ENCODE results near the gene ZNF594.
"Not testable (repeated sequence)": the region's sequence is repeated elsewhere in the genome, so short reads cannot be mapped to it uniquely, and the experiment has no call there.

The ZNF594 gene

GRCh38 chr17:5179003-5179402, 12.7 kb downstream of the ZNF594 start:
- Histone ChIP-seq H3K9me3 (peaks cover 52% of the 10 kb centered on the region), H3K4me3 (ENCODE audit: low read depth in 1 of 2, low read length in 1 of 2) (no peak overlapping the region), H3K27me3 (no peaks in the 10 kb centered on the region), H3K4me1 (ENCODE audit: control insufficient read depth in 1 of 2, insufficient read depth in 1 of 2, low read depth in 1 of 2, low read length in 1 of 2) (peaks cover 0 to 4% of the 10 kb centered on the region in 2 experiments), H3K27ac (no peak overlapping the region), H3K36me3 (no peaks in the 10 kb centered on the region)
- TF ChIP-seq CTCF (IDR thresholded peaks at IDR 0.05) = no peak

DNA sequence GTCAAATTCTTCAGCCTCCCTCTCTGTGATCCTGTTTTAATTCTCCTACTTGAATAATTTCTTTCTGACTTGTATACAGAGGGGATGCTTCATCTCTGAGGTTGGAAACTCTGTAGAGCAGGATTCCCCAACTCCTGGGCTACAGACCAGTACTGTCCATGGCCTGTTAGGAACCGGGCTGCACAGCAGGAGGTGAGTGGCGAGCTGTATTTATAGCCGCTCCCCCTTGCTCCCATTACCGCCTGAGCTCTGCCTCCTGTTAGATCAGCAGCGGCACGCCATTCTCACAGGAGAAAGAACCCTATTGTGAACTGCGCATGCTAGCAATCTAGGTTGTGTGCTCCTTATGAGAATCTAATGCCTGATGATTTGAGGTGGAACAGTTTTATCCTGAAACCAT, 16.6 kb downstream of the ZNF594 start:
- H3K27ac ChIP-seq; H3K27me3 ChIP-seq; H3K36me3 ChIP-seq; H3K4me1 ChIP-seq (ENCODE audit: control insufficient read depth in 1 of 2, insufficient read depth in 1 of 2, low read depth in 1 of 2, low read length in 1 of 2); H3K4me3 ChIP-seq (ENCODE audit: low read depth in 1 of 2, low read length in 1 of 2): not testable (repeated sequence)
- peaks cover 16% of the 10 kb centered on the region for H3K9me3 ChIP-seq

DNA sequence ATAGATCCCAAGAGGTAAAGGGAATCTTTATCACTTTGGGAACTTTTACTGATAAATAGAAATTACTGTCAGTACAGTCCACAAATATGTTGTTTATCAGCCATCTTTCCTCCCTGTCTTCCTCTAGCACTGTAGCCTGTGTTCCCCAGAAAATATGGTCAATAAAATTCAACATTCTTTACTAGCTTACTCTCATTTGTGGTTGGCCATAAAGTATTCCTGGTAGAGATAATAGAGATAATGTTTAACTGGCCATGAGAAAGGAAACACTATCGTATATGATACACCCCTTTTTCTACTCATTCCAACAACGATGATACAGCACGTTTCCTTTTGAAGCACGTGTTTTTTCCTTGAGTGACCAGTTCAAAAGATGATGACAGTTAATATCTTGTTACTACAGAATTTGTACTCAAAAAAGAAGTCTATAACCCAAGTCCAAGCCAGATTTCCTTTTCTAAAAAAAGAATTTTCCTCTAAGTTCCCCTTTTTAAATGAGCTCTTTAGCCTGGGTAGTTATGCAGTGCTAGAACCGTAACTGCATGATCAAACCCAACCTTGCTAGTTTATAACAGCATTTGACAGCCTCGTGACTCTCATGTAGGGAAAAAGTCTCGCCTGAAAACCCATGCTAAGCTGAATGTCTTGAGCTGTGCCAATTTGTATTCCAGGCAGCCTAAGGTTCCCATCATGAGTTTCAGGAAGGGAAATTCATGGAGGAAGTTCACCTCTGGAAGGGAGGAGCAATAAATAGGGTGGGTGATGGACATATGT, 25.7 kb downstream of the ZNF594 start:
- not testable (repeated sequence) for H3K27ac ChIP-seq; H3K36me3 ChIP-seq; H3K9me3 ChIP-seq; H3K4me3 ChIP-seq (ENCODE audit: low read depth in 1 of 2, low read length in 1 of 2); H3K27me3 ChIP-seq
- H3K4me1 ChIP-seq (ENCODE audit: control insufficient read depth in 1 of 2, insufficient read depth in 1 of 2, low read depth in 1 of 2, low read length in 1 of 2) = peaks cover 8 to 22% of the 10 kb centered on the region in 2 experiments

DNA sequence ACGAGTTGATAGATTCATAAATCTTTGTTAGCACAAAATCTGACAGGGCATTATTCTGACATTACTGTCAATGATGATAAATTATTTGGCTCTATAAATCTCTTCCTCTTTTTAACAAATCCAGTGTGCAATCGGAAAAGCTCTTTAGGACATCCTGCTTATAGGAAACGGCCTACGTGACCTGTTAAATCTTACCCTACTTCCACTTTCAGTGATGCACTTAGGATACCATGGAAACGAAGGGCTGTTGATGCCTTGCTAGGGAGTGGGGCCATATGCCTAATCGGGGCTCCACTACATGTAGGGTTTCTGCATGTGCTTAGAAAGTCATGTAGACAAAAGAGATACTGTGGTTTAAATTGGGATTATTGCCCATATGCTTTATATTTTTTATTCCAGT, 27.2 kb downstream of the ZNF594 start:
- Histone ChIP-seq H3K4me1 (ENCODE audit: control insufficient read depth in 1 of 2, insufficient read depth in 1 of 2, low read depth in 1 of 2, low read length in 1 of 2) (peaks cover 8 to 22% of the 10 kb centered on the region in 2 experiments), H3K27ac (no peak overlapping the region), H3K27me3 (no peaks in the 10 kb centered on the region), H3K9me3 (no peaks in the 10 kb centered on the region), H3K36me3 (no peaks in the 10 kb centered on the region), H3K4me3 (ENCODE audit: low read depth in 1 of 2, low read length in 1 of 2) (no peak overlapping the region)
- no peak for TF ChIP-seq CTCF (IDR thresholded peaks at IDR 0.05)

DNA sequence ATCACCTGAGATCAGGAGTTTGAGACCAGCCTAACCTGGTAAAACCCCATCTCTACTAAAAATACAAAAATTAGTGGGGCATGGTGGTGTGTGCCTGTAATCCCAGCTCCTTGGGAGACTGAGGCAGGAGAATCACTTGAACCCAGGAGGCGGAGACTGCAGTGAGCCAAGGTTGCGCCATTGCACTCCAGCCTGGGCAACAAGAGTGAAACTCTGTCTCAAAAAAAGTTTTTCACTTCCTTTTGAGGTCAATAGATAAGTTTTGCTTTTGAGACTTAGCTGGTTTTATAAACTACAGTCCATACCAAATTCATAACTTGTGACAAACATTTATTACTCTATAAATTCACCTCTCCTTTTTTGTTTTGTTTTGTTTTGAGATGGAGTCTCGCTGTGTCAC, 29.9 kb downstream of the ZNF594 start:
- H3K27me3 ChIP-seq; H3K36me3 ChIP-seq; H3K9me3 ChIP-seq; H3K27ac ChIP-seq; H3K4me3 ChIP-seq (ENCODE audit: low read depth in 1 of 2, low read length in 1 of 2): not testable (repeated sequence)
- H3K4me1 ChIP-seq (ENCODE audit: control insufficient read depth in 1 of 2, insufficient read depth in 1 of 2, low read depth in 1 of 2, low read length in 1 of 2) = peaks cover 8 to 17% of the 10 kb centered on the region in 2 experiments

- H3K36me3 ChIP-seq; H3K9me3 ChIP-seq; H3K4me3 ChIP-seq (ENCODE audit: low read depth in 1 of 2, low read length in 1 of 2); H3K27me3 ChIP-seq; H3K27ac ChIP-seq: not testable (repeated sequence)
- peaks cover 4 to 12% of the 10 kb centered on the region in 2 experiments for H3K4me1 ChIP-seq (ENCODE audit: control insufficient read depth in 1 of 2, insufficient read depth in 1 of 2, low read depth in 1 of 2, low read length in 1 of 2)
Measured at GRCh38 chr17:5160702-5161101, 31.0 kb downstream of the ZNF594 start.

- H3K27me3 ChIP-seq; H3K36me3 ChIP-seq; H3K9me3 ChIP-seq; H3K4me3 ChIP-seq (ENCODE audit: low read depth in 1 of 2, low read length in 1 of 2); H3K27ac ChIP-seq: not testable (repeated sequence)
- H3K4me1 ChIP-seq (ENCODE audit: control insufficient read depth in 1 of 2, insufficient read depth in 1 of 2, low read depth in 1 of 2, low read length in 1 of 2) = peaks cover 3 to 12% of the 10 kb centered on the region in 2 experiments
Measured at GRCh38 chr17:5146122-5146521, 45.5 kb downstream of the ZNF594 start.

DNA sequence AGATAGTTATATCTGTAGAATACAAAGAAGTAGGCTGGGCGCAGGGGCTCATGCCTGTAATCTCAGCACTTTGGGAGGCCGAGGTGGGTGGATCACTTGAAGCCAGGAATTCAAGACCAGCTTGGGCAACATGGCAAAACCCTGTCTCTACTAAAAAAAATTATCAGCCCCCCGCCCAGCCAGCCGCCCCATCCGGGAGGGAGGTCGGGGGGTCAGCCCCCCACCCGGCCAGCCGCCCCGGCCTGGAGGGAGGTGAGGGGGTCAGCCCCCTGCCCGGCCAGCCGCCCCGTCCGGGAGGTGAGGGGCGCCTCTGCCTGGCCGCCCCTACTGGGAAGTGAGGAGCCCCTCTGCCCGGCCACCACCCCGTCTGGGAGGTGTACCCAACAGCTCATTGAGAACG, 48.8 kb downstream of the ZNF594 start:
- not testable (repeated sequence) for H3K36me3 ChIP-seq; H3K9me3 ChIP-seq; H3K4me1 ChIP-seq (ENCODE audit: control insufficient read depth in 1 of 2, insufficient read depth in 1 of 2, low read depth in 1 of 2, low read length in 1 of 2); H3K27ac ChIP-seq; H3K27me3 ChIP-seq; H3K4me3 ChIP-seq (ENCODE audit: low read depth in 1 of 2, low read length in 1 of 2)

DNA sequence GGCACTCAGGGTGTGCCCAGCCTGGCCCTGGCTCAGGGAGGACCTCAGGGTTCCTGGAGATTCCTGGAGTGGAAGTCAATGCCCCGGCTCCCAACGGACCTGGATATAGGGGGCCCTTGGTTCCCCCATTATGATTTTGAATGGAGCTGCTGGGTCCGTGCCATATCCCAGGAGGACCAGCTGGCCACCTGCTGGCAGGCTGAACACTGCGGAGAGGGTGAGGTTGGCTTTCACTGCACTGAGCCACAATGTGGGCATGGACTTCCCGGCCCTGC, 52.3 kb downstream of the ZNF594 start:
- Histone ChIP-seq H3K4me3 (ENCODE audit: low read depth in 1 of 2, low read length in 1 of 2) (no peak overlapping the region), H3K4me1 (ENCODE audit: control insufficient read depth in 1 of 2, insufficient read depth in 1 of 2, low read depth in 1 of 2, low read length in 1 of 2) (peaks cover 0 to 8% of the 10 kb centered on the region in 2 experiments), H3K9me3 (no peaks in the 10 kb centered on the region), H3K36me3 (no peaks in the 10 kb centered on the region), H3K27ac (no peak overlapping the region), H3K27me3 (no peaks in the 10 kb centered on the region)
- no peak for TF ChIP-seq CTCF (IDR thresholded peaks at IDR 0.05)
